Superior temporal gyrus (tissue), 1 donor: ENCODE measurements around the gene SCGB1A1.

Source experiments
- DNase-seq: peaks from one replicate; pipeline ENCODE4 v3.0.0-alpha.2; 2016; ENCODE audit errors: extremely low spot score

The SCGB1A1 gene

DNA sequence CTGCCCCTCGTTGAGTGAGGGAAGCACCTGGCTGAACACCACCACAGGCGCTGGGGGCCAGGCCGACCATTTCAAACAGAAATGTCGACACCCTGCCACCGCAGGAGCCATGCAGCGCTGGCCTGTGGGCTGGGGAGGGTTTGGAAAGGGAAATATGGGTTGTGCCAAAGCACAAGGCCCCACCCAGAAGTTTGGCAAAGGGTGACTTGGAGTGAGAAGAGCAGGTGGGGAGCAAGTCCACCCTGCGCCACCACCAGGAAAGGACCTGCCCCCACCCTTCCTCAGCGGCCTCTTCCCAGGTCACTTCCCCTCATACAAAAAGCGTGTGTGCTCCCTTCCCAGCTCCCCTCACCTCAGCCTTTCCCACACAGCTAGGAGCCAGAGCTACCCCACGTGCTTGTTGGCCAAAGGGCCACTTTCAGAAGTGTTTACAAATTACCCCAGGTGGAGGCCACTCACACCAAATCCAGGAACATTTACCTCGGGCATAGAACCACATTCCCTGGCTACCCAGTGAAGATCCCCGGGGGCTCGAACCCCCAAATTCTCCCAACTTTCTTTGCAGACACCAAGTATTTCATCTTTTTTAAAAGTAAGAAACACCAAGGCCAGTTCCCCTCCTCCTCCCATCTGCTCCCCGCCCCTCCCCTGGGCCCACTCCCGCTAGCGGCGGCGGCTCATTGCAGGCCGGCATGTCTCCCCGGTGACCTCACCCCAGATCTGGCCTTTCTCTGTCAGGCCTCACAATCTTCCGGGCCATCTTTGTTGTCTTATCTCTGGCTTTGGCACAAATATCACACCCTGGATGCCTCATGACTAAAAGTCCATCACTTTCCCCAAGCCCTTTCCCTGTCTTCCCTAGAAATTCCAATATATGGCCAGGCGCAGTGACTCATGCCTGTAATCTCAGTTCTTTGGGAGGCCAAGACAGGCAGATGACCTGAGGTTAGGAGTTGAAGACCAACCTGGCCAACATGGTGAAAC lies 20.5 kb upstream of the SCGB1A1 start:
- DNase-seq: no peak

DNA sequence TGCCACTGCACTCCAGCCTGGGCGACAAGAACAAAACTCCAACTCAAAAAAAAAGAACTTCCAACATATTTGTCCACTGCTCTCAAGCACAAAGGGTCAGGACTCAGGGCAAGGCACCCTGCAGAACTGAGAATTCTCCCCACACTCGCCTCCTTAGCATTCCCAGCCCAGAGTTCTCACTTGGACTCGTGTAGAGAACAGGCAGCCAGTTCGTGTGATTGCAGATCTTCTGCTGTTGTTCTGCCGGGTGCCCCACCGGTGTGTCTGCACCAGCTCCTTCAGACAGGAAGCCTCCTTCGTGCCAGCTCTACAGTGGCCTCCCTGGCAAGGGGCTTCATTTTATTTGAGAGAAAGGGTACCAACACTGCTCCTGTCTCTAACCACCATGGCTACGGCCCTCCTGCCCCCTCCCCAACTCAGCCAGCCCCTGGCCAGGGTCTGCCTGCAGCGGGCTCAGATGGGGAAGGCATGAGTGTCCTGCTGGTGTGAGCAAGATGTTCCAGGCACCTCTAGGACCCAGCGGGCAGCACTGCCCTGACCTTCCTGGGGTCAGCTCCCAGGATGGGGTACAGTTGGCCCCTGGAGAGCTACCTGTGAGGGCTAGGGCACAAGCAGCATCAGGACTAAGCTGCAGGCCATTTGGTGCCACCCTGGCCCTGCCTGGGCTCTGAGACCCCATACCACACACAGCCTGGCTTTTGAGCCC lies 19.5 kb upstream of the SCGB1A1 start:
- no peak for DNase-seq

DNA sequence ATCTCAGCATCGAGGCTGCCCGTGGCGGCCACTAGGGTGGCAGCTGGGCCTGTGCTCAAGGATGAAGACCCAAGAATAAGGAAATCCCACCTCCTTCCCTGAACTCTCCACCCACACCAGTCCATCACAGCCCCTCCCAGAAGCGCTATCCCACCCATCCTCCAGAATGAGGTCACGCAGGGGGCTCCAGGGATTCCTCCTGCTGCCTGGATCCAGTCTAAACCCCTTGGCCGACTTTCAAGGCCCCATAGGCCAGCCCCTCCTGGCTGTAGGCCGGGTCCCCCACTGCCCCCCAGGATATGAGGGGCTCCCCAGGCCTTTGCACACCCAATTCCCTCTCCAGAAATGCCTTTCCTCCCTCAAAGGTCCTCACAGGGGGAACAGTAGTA lies 19.0 kb upstream of the SCGB1A1 start:
- DNase-seq: no peak

DNA sequence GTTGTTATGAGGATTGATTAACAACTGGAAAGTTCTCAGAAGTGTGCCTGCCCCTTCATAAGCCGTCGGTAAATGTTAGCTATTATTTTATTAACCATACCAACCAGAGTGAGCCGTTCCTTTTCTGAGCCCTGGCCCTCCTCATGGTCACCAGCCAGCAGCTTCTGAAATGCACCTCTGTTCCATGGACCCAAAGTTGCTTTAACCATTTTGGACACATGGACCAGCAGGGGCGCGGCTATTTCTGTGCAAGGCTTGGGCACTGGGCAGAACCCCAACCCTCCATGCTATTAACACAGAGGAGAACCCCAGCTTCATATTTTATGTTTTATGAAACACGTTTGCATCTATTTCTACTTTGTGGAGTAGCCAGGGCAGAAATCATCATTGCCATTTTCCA lies 18.6 kb upstream of the SCGB1A1 start:
- DNase-seq: no peak

DNA sequence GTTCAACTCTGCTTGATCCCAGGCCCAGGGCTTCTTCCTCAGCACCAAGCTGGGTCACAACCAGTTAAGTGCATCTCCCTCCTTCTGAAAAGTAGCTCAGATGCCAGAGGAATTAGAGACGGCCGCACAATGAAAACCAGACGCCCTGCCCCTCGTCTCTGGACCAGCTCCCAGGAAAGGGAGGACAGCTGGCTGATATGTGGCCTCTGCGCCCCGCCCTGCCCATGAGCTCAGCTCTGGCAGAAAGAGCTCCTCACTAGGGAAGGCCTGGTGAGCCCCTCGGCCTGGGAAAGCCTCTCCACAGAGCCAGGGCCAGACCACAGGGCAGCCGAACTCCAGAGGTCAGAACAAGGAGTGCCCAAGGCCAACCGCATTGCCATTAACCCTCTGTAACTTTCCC lies 18.1 kb upstream of the SCGB1A1 start:
- peak; percentile 69 for DNase-seq

DNA sequence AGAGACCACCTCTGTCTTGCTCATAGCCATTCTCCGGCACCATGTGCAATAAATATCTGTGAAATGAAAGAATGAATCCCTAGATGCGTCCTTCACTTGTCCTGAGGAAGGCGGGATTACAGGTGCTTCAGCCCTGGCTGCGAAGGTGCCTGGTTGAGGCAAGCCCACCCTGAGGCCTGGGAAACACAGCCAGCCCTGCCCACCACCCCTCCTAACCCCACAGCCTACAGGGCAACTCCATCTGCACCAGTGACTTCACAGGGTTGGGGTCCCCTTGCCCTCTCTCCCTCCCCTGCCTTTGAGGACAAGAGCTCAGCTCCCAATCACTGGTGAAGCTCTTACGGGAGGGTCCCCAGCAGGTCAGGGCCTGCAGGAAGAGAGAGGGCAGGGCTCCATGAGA lies 17.5 kb upstream of the SCGB1A1 start:
- no peak for DNase-seq

DNA sequence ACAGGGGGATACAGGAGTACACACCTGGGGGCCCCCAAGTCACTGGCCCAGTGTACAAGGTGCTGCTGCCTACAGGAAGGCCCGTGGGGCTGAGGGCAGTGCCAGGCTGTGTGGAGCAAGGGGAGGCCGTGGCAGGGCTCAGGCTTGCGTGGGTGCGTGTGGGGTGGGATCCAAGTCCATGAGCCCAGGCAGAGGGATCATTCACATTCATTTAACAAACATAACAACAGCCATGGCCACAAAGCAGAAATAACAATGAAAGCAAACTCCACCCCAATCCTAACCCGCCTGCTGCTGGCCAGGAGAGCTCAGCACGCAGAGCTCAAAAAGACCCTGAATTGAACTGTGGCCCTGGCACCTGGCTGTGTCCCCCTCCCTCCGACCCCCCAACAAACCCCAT lies 17.0 kb upstream of the SCGB1A1 start:
- DNase-seq: no peak

DNA sequence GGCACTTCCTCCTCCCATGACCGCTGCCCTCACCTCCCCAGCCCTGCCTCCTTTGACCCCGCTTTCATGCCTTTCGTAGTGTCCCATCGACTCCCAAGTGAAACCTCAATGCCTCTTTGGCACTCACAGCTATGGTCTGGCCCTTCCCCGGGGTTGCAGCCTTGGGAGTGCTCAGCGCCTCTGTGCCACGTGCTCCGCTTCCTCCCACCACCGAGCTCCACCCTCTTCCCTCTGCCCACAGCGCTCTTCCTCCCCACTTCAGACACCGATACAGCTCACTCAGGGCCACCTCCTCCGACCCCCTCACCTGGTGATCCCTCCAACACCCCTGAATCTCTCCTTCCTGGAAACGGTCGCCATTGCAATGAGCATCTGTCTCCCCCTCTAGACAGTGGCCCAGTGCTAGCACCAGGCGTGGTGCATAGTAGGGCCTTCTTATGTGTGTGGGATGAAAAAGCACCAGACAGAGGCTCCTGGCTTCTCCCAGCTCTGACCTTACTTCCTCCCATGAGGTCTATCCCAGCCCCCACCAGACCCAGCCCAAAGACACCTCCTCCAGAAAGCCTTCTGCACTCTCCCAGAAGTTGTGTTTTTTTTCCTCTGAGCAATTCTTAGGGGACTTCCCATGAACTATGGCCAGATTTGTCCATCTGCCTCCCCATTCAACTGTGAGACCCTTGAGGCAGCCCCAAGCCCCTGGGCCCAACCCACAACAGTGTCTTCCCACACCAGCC lies 16.4 kb upstream of the SCGB1A1 start:
- DNase-seq: no peak

DNA sequence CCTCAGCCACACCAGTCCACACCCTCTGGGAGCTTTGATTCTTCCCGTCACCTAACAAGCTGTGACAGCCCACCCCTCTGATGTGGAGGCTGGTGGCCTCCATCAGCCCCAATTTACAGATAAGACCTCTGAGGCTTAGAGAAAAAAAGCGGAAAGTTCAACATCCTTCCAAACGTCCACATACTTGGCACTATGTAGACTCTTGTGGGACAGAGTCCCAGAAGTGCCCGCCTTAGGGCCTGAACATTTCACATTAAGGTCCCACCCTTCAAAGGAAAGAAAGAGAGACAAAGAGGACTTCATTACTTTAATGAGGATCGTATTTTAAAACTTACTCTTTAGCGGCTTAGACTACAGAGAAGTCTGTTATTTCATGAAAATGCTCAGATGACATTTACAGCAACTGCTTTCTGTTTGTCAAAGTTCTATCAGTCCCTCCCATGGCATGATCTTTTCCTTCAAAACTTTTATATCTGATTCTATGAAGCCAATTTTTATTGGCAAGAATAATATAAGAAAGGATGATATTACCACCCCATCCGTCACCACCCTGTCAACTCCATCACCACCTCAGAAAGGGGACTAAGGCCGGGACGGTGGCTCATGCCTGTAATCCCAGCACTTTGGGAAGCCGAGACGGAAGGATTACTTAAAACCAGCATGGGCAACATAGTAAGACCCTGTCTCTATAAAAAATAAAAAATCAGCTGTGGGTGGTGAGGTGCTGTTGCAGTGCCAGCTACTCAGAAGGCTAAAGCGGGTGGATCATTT lies 15.7 kb upstream of the SCGB1A1 start:
- DNase-seq: no peak

DNA sequence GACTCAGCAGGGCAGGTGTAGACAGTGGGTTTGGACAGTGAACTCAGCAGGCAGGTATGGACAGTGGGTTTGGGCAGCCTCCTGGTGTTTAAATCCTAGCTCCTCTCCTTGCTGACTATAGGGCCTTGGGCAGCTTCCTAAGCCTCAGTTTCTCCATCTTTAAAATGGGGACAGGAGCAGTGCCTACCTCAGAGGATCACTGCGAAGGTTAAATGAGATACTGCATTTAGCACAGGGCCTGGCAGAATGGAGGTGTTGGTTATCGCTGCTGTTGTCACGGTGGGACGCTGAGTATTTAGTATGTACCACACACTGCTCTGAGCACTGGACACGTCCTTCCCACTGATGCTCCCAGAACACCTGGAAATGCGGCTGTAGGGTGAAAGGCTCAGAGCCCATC lies 14.4 kb upstream of the SCGB1A1 start:
- no peak for DNase-seq

DNA sequence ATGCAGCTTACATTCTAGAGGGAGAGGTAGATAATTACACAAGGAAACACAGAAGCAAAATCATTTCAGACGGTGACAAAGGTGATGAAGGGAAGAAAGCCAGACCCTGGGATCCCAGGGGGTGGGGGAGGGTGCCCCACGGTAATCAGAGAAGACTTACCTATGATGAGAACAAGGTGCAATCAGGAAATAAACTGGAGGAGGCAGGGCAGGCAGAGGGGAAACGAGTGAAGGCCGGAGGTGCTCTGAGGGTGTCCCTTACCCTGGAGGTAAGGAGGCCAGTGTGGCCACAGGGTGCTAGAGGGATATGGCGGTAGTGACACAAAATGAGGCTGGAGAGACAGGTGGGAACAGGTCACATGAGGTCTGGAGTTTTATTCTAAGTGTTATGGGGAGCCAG lies 13.9 kb upstream of the SCGB1A1 start:
- DNase-seq: no peak

DNA sequence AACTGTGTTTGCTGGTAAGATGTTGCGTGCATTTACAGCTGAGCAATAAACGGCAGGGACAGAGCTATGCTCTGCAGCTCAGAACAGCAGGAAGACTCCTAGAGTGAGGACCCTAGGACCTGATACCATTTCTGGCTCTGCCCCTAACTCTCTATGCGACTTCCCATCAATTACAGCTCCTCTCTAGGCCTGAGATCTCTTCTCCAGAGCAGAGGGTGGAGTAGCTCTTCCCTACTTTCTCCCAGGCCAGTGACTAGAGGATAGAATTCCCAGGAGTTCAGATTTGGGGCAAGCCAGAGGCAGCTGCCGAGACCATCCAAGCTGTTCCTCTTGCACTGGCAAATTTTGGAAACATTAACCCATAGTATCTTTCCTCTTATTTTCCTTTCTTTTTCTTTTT lies 12.8 kb upstream of the SCGB1A1 start:
- DNase-seq: no peak

DNA sequence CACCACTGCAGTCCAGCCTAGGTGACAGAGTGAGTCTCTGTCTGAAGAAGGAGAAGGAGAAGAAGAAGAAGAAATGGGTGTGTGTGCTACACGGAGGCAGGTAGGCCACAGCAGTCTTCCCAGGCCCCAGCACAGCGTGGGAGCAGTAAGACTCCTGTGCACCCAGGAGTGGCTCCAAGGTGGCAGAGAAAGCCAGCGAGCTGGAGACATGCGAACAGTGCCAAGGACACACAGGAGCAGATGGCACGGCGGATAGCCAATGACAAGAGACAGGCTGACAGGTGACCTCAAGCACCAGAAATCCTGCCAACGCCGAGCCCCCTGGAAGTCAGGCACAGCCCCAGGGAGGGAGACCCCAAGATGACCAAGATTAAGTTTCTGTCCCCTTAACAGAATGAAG lies 9.0 kb upstream of the SCGB1A1 start:
- no peak for DNase-seq

DNA sequence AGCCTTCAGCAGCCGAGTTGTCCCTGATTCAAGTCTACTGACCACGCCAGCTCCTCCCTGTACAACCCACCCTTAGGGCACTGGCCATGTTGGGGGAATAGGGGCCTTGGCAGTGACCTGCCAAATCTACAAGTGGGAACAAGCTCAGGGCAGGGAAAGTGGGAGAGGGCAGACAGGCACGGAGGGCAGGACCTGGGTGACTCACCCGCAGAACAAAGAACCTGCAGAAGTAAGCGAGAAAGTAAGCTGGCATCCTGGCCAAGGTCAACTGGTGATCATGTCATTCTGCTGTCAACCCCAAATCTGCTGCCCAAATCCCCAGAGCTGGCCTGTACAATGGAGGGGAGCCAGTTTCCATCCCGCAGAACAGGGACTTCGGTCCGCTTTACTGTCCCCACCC lies 7.9 kb upstream of the SCGB1A1 start:
- DNase-seq: no peak

DNA sequence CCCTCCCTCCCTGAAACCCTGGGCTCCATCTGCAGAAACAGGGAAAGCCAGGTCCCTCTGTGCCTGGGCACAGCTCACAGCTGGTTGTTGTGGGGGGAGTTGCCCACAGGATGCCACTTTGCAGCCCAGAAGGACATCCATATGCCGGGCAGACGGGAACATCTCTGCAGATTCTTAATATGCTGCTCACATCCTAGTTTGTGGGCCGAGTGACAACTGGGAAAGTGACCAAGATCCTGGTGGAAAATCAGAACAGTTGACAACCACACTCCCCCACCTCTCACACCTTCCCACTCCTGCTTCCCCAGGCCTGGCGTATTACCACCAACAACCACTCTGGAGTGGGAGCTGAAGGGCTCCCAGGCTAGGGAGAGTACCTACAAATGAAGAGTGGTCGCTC lies 7.3 kb upstream of the SCGB1A1 start:
- peak; percentile 64 for DNase-seq

DNA sequence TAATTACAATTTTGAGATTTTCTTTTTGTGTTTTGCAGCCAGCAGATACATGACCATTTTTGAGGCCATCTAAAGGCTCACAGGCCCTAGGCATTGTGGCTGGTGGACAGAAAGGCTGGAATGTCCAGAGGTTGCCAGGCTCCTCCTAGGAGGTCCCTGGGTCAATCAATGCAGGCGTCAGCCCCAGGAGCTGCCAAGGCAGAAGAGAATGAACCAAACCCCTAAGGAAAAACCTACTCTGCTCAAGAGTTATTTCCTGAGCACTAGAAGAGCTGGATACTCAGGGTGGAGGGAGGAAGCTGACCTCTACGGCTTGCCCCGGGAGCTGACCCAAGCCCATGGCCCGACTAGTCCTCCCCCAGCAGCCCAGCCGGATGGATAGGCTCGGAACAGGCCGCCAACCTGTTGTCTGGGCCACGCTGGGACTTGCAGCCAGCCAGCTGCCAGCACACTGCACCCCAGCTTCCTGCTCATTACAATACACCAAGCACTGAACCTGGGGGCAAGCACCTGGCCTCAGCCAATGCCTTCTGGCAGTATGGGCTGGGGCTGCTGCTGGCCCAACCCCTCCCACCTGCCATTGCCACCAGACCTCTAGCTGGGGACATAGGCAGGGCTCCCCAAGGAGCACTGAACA lies 5.7 kb upstream of the SCGB1A1 start:
- no peak for DNase-seq

DNA sequence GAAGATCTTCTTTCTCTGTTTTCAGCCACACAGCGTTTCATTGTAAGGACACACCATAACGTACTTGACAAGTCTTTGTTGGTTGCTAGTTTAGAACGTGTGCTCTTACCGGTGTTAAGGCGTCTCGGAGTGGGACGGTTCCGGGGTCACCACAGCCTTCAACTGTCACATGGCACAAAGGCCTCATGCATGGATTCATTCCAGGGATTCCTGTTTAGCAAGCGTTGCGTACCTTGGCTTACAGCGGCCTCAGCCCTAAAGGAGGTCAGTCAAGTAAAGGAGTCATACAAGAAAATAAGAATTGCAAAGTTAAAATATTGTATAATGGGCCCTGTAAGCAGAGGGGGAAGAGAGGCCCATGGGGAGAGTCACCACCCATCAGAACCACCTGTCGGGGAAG lies 2.2 kb upstream of the SCGB1A1 start:
- DNase-seq: no peak

DNA sequence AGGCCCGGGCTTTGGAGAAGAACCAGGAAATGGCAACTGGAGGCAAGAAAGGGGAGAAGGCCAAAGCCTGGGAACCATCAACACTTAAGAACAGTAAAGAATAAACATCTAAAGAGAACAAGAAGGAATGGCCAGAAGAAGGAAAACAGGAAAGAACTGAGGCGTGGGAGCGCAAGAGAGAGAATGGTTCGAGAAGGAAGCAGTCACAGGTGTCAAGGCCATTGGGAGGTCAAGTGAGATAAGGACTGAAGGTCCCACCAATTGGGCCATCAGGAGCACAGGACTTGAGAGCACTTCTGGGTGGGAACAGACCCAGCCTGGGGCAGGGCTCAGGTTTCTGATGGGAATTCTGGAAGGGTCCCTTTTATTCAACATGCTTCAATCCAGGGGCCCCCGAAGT lies 697 bp upstream of the SCGB1A1 start:
- DNase-seq: no peak

DNA sequence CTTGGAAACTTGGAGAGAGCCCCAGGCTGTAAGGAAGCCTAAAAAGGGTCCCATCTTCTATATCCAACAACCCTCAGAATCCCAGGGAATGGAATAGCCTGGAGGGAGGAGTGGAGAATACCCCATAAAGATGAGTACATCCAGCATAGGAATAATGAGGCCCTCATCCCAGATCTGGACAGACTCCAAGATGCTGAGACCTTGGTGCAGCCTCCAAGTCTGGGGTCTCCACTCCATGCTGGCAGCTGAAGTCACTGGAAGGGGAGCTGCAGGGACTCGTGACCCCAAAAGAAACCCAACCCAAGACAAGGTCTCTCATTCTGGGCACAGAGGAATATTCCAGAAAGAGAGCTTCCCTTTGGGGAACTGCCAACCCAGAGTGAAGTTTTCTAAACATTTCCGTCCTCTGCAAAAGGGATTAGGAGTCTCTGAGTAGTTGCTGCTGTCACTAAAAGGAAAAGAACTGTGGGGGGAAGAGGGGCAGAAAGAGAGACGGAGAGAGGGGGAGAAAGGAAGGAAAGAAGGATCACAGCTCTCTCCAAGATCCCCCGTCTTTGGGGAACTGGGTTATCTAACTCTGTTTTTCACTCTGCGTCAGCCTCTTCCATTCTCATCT lies 589 bp downstream of the SCGB1A1 start:
- DNase-seq: no peak

DNA sequence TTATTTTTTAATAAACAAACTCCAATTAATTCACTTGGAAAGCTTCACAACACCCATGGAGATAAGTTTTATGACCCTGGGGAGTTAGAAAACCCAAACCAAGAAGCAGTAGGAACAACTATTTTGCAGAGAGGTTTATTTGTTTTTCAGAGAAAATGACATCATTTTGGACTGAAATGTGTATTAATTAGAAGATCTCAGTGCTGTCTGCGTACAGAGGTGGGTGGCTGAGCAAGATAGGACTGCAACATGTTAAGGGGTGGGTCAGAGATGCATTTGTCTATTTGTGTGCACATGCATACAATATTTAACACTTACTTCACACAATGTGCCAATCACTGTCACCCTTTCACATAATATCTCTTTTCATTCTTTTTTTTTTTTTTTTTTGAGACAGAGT lies 1.1 kb downstream of the SCGB1A1 start:
- DNase-seq: no peak

DNA sequence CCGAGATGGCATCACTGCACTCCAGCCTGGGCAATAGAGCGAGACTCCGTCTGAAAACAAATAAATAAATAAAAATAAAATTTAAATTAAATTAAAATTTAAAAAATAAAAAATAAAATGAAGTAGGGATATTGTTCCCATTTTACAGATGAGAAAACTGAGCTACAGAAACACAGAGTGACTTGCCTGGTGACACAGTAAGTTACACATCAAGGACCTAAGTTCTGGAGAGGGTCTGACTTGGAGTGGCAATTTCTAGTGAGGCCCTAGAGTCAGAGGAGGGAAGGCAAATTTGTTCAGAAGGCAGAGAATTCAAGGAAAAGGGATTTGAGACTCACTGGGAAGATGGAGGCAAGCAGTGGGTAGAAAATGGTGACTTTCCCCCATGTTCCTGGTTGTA lies 2.0 kb downstream of the SCGB1A1 start:
- DNase-seq: no peak
